ENCODE data around the gene GAL3ST1. TPM values are rescaled to one million over a fixed set of nuclear protein-coding genes. Genes with fewer than 3 reads are reported as not detected.
"Not testable (repeated sequence)": the region's sequence is repeated elsewhere in the genome, so short reads cannot be mapped to it uniquely, and the experiment has no call there.

GAL3ST1 gene
- polyA plus RNA-seq, 2 donors = 0.14 to 0.15 TPM

- H3K27me3 ChIP-seq (ENCODE audit: control insufficient read depth in 1 of 2, insufficient read depth in 2 of 2, low read length in 2 of 2) = not testable (repeated sequence)
- 83 to 87% methylated on average over 11 of the region's 11 CpGs for WGBS, 2 donors
Observed at GRCh38 chr22:30560643-30561202, 13.7 kb downstream of the GAL3ST1 start.

GRCh38 chr22:30559889-30560288 lies 14.6 kb downstream of the GAL3ST1 start:
- Histone ChIP-seq H3K9me3 (ENCODE audit: control insufficient read depth in 2 of 2, insufficient read depth in 1 of 2, low read depth in 1 of 2, low read length in 1 of 2) (no peaks in the 10 kb centered on the region), H3K36me3 (ENCODE audit: control insufficient read depth in 2 of 2, insufficient read depth in 2 of 2, low read length in 1 of 2) (no peaks in the 10 kb centered on the region), H3K4me3 (ENCODE audit: low read depth in 1 of 2, low read length in 2 of 2) (no peak overlapping the region), H3K27ac (ENCODE audit: low read depth in 2 of 2, low read length in 1 of 2) (no peak overlapping the region), H3K27me3 (ENCODE audit: control insufficient read depth in 1 of 2, insufficient read depth in 2 of 2, low read length in 2 of 2) (no peaks in the 10 kb centered on the region), H3K4me1 (ENCODE audit: control insufficient read depth in 2 of 2, insufficient read depth in 2 of 2, low read length in 1 of 2) (no peaks in the 10 kb centered on the region)
- 78 to 79% methylated on average over 6 of the region's 6 CpGs for WGBS, 2 donors

More at GRCh38 chr22:30560643-30561202, 13.7 kb downstream of the GAL3ST1 start:
- not testable (repeated sequence) for H3K36me3 ChIP-seq (ENCODE audit: control insufficient read depth in 2 of 2, insufficient read depth in 2 of 2, low read length in 1 of 2); H3K27ac ChIP-seq (ENCODE audit: low read depth in 2 of 2, low read length in 1 of 2); H3K4me3 ChIP-seq (ENCODE audit: low read depth in 1 of 2, low read length in 2 of 2); H3K4me1 ChIP-seq (ENCODE audit: control insufficient read depth in 2 of 2, insufficient read depth in 2 of 2, low read length in 1 of 2); H3K9me3 ChIP-seq (ENCODE audit: control insufficient read depth in 2 of 2, insufficient read depth in 1 of 2, low read depth in 1 of 2, low read length in 1 of 2)

- no peaks in the 10 kb centered on the region for H3K27me3 ChIP-seq (ENCODE audit: control insufficient read depth in 1 of 2, insufficient read depth in 2 of 2, low read length in 2 of 2)
- no peaks in the 10 kb centered on the region for H3K36me3 ChIP-seq (ENCODE audit: control insufficient read depth in 2 of 2, insufficient read depth in 2 of 2, low read length in 1 of 2)
- WGBS, 2 donors = 79 to 85% methylated on average over 8 of the region's 8 CpGs
- H3K4me1 ChIP-seq (ENCODE audit: control insufficient read depth in 2 of 2, insufficient read depth in 2 of 2, low read length in 1 of 2) = no peaks in the 10 kb centered on the region
- H3K9me3 ChIP-seq (ENCODE audit: control insufficient read depth in 2 of 2, insufficient read depth in 1 of 2, low read depth in 1 of 2, low read length in 1 of 2) = no peaks in the 10 kb centered on the region
- H3K27ac ChIP-seq (ENCODE audit: low read depth in 2 of 2, low read length in 1 of 2) = no peak overlapping the region
- no peak overlapping the region for H3K4me3 ChIP-seq (ENCODE audit: low read depth in 1 of 2, low read length in 2 of 2)
Observed at GRCh38 chr22:30557243-30557642, 17.2 kb downstream of the GAL3ST1 start.

GRCh38 chr22:30556388-30556787 lies 18.1 kb downstream of the GAL3ST1 start:
- Histone ChIP-seq H3K9me3 (ENCODE audit: control insufficient read depth in 2 of 2, insufficient read depth in 1 of 2, low read depth in 1 of 2, low read length in 1 of 2) (no peaks in the 10 kb centered on the region), H3K27ac (ENCODE audit: low read depth in 2 of 2, low read length in 1 of 2) (no peak overlapping the region), H3K4me3 (ENCODE audit: low read depth in 1 of 2, low read length in 2 of 2) (no peak overlapping the region), H3K4me1 (ENCODE audit: control insufficient read depth in 2 of 2, insufficient read depth in 2 of 2, low read length in 1 of 2) (no peaks in the 10 kb centered on the region), H3K27me3 (ENCODE audit: control insufficient read depth in 1 of 2, insufficient read depth in 2 of 2, low read length in 2 of 2) (no peaks in the 10 kb centered on the region), H3K36me3 (ENCODE audit: control insufficient read depth in 2 of 2, insufficient read depth in 2 of 2, low read length in 1 of 2) (no peaks in the 10 kb centered on the region)
- 64 to 71% methylated on average over 6 of the region's 6 CpGs for WGBS, 2 donors

- no peaks in the 10 kb centered on the region for H3K36me3 ChIP-seq (ENCODE audit: control insufficient read depth in 2 of 2, insufficient read depth in 2 of 2, low read length in 1 of 2)
- no peak overlapping the region for H3K4me3 ChIP-seq (ENCODE audit: low read depth in 1 of 2, low read length in 2 of 2)
- no peaks in the 10 kb centered on the region for H3K27me3 ChIP-seq (ENCODE audit: control insufficient read depth in 1 of 2, insufficient read depth in 2 of 2, low read length in 2 of 2)
- H3K9me3 ChIP-seq (ENCODE audit: control insufficient read depth in 2 of 2, insufficient read depth in 1 of 2, low read depth in 1 of 2, low read length in 1 of 2) = no peaks in the 10 kb centered on the region
- no peak overlapping the region for H3K27ac ChIP-seq (ENCODE audit: low read depth in 2 of 2, low read length in 1 of 2)
- 95% methylated on average over 73 of the region's 73 CpGs for WGBS, 2 donors
- no peaks in the 10 kb centered on the region for H3K4me1 ChIP-seq (ENCODE audit: control insufficient read depth in 2 of 2, insufficient read depth in 2 of 2, low read length in 1 of 2)
Observed at GRCh38 chr22:30555282-30556210, 18.9 kb downstream of the GAL3ST1 start.

GRCh38 chr22:30553971-30554370 lies 20.5 kb downstream of the GAL3ST1 start:
- Histone ChIP-seq H3K36me3 (ENCODE audit: control insufficient read depth in 2 of 2, insufficient read depth in 2 of 2, low read length in 1 of 2) (no peaks in the 10 kb centered on the region), H3K4me3 (ENCODE audit: low read depth in 1 of 2, low read length in 2 of 2) (no peak overlapping the region), H3K9me3 (ENCODE audit: control insufficient read depth in 2 of 2, insufficient read depth in 1 of 2, low read depth in 1 of 2, low read length in 1 of 2) (no peaks in the 10 kb centered on the region), H3K4me1 (ENCODE audit: control insufficient read depth in 2 of 2, insufficient read depth in 2 of 2, low read length in 1 of 2) (no peaks in the 10 kb centered on the region), H3K27ac (ENCODE audit: low read depth in 2 of 2, low read length in 1 of 2) (no peak overlapping the region), H3K27me3 (ENCODE audit: control insufficient read depth in 1 of 2, insufficient read depth in 2 of 2, low read length in 2 of 2) (no peaks in the 10 kb centered on the region)
- WGBS, 2 donors = 79% methylated on average over 7 of the region's 7 CpGs

GRCh38 chr22:30552719-30553118 lies 21.7 kb downstream of the GAL3ST1 start:
- H3K27ac ChIP-seq (ENCODE audit: low read depth in 2 of 2, low read length in 1 of 2) = no peak overlapping the region
- H3K4me3 ChIP-seq (ENCODE audit: low read depth in 1 of 2, low read length in 2 of 2) = no peak overlapping the region
- no peaks in the 10 kb centered on the region for H3K27me3 ChIP-seq (ENCODE audit: control insufficient read depth in 1 of 2, insufficient read depth in 2 of 2, low read length in 2 of 2)
- no peaks in the 10 kb centered on the region for H3K4me1 ChIP-seq (ENCODE audit: control insufficient read depth in 2 of 2, insufficient read depth in 2 of 2, low read length in 1 of 2)
- no peaks in the 10 kb centered on the region for H3K9me3 ChIP-seq (ENCODE audit: control insufficient read depth in 2 of 2, insufficient read depth in 1 of 2, low read depth in 1 of 2, low read length in 1 of 2)
- WGBS, 2 donors = 22 to 40% methylated on average over 1 of the region's 1 CpG
- H3K36me3 ChIP-seq (ENCODE audit: control insufficient read depth in 2 of 2, insufficient read depth in 2 of 2, low read length in 1 of 2) = no peaks in the 10 kb centered on the region

- not testable (repeated sequence) for H3K4me1 ChIP-seq (ENCODE audit: control insufficient read depth in 2 of 2, insufficient read depth in 2 of 2, low read length in 1 of 2); H3K9me3 ChIP-seq (ENCODE audit: control insufficient read depth in 2 of 2, insufficient read depth in 1 of 2, low read depth in 1 of 2, low read length in 1 of 2); H3K36me3 ChIP-seq (ENCODE audit: control insufficient read depth in 2 of 2, insufficient read depth in 2 of 2, low read length in 1 of 2); H3K27ac ChIP-seq (ENCODE audit: low read depth in 2 of 2, low read length in 1 of 2); H3K4me3 ChIP-seq (ENCODE audit: low read depth in 1 of 2, low read length in 2 of 2); H3K27me3 ChIP-seq (ENCODE audit: control insufficient read depth in 1 of 2, insufficient read depth in 2 of 2, low read length in 2 of 2)
- WGBS, 2 donors = 93 to 96% methylated on average over 3 of the region's 3 CpGs
Observed at GRCh38 chr22:30551813-30552212, 22.7 kb downstream of the GAL3ST1 start.

- H3K27me3 ChIP-seq (ENCODE audit: control insufficient read depth in 1 of 2, insufficient read depth in 2 of 2, low read length in 2 of 2) = peaks cover 3 to 4% of the 10 kb centered on the region in 2 donors
- 87 to 93% methylated on average over 4 of the region's 4 CpGs for WGBS, 2 donors
- H3K36me3 ChIP-seq (ENCODE audit: control insufficient read depth in 2 of 2, insufficient read depth in 2 of 2, low read length in 1 of 2) = no peaks in the 10 kb centered on the region
- no peak overlapping the region for H3K4me3 ChIP-seq (ENCODE audit: low read depth in 1 of 2, low read length in 2 of 2)
- no peaks in the 10 kb centered on the region for H3K4me1 ChIP-seq (ENCODE audit: control insufficient read depth in 2 of 2, insufficient read depth in 2 of 2, low read length in 1 of 2)
- no peak overlapping the region for H3K27ac ChIP-seq (ENCODE audit: low read depth in 2 of 2, low read length in 1 of 2)
- no peaks in the 10 kb centered on the region for H3K9me3 ChIP-seq (ENCODE audit: control insufficient read depth in 2 of 2, insufficient read depth in 1 of 2, low read depth in 1 of 2, low read length in 1 of 2)
Observed at GRCh38 chr22:30547188-30547587, 27.3 kb downstream of the GAL3ST1 start.

GRCh38 chr22:30546616-30547015 lies 27.8 kb downstream of the GAL3ST1 start, which contains the start of gene SEC14L6:
Gene SEC14L6 (minus strand): TSS chr22:30546741. CDS start chr22:30546682, 59 bp downstream.
- no peak within 1 kb of the TSS for H3K27ac ChIP-seq (ENCODE audit: low read depth in 2 of 2, low read length in 1 of 2)
- no peak within 1 kb of the TSS for H3K4me3 ChIP-seq (ENCODE audit: low read depth in 1 of 2, low read length in 2 of 2)
- WGBS, 2 donors = 86 to 92% methylated on average over 7 of the region's 7 CpGs
- H3K4me1 ChIP-seq (ENCODE audit: control insufficient read depth in 2 of 2, insufficient read depth in 2 of 2, low read length in 1 of 2) = no peaks in the 10 kb centered on the region
- peaks cover 3 to 8% of the 10 kb centered on the region in 2 donors for H3K27me3 ChIP-seq (ENCODE audit: control insufficient read depth in 1 of 2, insufficient read depth in 2 of 2, low read length in 2 of 2)
- H3K9me3 ChIP-seq (ENCODE audit: control insufficient read depth in 2 of 2, insufficient read depth in 1 of 2, low read depth in 1 of 2, low read length in 1 of 2) = no peaks in the 10 kb centered on the region
- no peaks in the 10 kb centered on the region for H3K36me3 ChIP-seq (ENCODE audit: control insufficient read depth in 2 of 2, insufficient read depth in 2 of 2, low read length in 1 of 2)
